Measurements from ENCODE around the gene MGST3.

The MGST3 gene

DNA sequence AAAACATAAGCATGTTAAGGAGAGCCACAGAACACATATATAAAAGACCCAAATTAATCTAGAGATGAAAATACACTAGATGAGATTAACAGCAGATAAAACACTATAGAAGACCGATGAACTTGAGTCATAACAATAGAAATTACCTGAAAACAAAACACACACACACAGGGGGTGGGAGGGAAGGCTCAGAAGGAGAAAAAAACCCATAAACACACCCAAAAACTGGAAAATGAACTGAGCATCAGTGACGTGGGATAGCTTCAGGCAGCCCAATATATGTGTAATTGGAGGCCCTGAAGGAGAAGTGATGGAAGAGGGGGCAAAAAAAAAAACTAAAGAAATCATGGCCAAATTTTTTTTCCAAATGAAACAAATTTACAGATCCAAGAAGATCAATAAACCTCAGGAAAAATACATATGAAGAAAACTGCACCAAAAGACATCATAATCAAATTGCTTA lies 56.0 kb downstream of the MGST3 start:
- TF ChIP-seq GABPA (IDR thresholded peaks at IDR 0.05; ENCODE audit: low read depth) = no peak
- TF ChIP-seq, protein P1, sequence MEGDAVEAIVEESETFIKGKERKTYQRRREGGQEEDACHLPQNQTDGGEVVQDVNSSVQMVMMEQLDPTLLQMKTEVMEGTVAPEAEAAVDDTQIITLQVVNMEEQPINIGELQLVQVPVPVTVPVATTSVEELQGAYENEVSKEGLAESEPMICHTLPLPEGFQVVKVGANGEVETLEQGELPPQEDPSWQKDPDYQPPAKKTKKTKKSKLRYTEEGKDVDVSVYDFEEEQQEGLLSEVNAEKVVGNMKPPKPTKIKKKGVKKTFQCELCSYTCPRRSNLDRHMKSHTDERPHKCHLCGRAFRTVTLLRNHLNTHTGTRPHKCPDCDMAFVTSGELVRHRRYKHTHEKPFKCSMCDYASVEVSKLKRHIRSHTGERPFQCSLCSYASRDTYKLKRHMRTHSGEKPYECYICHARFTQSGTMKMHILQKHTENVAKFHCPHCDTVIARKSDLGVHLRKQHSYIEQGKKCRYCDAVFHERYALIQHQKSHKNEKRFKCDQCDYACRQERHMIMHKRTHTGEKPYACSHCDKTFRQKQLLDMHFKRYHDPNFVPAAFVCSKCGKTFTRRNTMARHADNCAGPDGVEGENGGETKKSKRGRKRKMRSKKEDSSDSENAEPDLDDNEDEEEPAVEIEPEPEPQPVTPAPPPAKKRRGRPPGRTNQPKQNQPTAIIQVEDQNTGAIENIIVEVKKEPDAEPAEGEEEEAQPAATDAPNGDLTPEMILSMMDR (IDR thresholded peaks at IDR 0.05; ENCODE audit: insufficient read depth, low read length) = no peak
- TF ChIP-seq SPI1 (IDR thresholded peaks at IDR 0.05; ENCODE audit: borderline replicate concordance, low read depth) = no peak
- TF ChIP-seq, protein P2, sequence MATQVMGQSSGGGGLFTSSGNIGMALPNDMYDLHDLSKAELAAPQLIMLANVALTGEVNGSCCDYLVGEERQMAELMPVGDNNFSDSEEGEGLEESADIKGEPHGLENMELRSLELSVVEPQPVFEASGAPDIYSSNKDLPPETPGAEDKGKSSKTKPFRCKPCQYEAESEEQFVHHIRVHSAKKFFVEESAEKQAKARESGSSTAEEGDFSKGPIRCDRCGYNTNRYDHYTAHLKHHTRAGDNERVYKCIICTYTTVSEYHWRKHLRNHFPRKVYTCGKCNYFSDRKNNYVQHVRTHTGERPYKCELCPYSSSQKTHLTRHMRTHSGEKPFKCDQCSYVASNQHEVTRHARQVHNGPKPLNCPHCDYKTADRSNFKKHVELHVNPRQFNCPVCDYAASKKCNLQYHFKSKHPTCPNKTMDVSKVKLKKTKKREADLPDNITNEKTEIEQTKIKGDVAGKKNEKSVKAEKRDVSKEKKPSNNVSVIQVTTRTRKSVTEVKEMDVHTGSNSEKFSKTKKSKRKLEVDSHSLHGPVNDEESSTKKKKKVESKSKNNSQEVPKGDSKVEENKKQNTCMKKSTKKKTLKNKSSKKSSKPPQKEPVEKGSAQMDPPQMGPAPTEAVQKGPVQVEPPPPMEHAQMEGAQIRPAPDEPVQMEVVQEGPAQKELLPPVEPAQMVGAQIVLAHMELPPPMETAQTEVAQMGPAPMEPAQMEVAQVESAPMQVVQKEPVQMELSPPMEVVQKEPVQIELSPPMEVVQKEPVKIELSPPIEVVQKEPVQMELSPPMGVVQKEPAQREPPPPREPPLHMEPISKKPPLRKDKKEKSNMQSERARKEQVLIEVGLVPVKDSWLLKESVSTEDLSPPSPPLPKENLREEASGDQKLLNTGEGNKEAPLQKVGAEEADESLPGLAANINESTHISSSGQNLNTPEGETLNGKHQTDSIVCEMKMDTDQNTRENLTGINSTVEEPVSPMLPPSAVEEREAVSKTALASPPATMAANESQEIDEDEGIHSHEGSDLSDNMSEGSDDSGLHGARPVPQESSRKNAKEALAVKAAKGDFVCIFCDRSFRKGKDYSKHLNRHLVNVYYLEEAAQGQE (IDR thresholded peaks at IDR 0.05; ENCODE audit: insufficient replicate concordance, low read depth) = no peak
- no peak for TF ChIP-seq POLR2AphosphoS5 (IDR thresholded peaks at IDR 0.05; ENCODE audit: low read depth)
- no peak for DNase-seq (ENCODE audit: low read depth in 1 of 2, low spot score in 1 of 2)
- no peak overlapping the region for H3K27ac ChIP-seq (replicated peaks)

DNA sequence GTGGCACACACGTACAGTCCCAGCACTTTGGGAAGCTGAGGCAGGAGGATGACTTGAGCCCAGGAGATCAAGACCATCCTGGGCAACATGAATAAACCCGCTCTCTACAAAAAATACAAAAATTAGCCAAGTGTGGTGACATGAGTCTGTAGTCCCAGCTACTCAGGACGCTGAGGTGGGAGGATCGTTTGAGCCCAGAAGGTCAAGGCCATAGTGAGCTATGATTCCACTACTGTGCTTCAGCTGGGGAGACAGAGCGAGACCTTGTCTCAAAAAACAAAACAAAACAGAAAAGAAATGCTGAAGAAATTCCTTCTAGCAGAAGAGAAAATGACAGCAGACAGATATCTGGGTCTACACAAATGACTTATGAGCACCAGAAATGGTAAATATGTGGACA lies 57.0 kb downstream of the MGST3 start:
- Histone ChIP-seq H3K27me3 (ENCODE audit: insufficient read depth, poor library complexity, severe bottlenecking) (no peaks in the 10 kb centered on the region), H3K27ac (replicated peaks) (no peak overlapping the region), H3K4me3 (replicated peaks; ENCODE audit: insufficient read depth, low read length) (no peak overlapping the region)
- DNase-seq (ENCODE audit: low read depth in 1 of 2, low spot score in 1 of 2) = no peak
- TF ChIP-seq, protein P2 (IDR thresholded peaks at IDR 0.05; ENCODE audit: insufficient replicate concordance, low read depth) = no peak
- TF ChIP-seq, protein P1 (IDR thresholded peaks at IDR 0.05; ENCODE audit: insufficient read depth, low read length) = no peak
- no peak for TF ChIP-seq SPI1 (IDR thresholded peaks at IDR 0.05; ENCODE audit: borderline replicate concordance, low read depth)
- no peak for TF ChIP-seq GABPA (IDR thresholded peaks at IDR 0.05; ENCODE audit: low read depth)
- no peak for TF ChIP-seq POLR2AphosphoS5 (IDR thresholded peaks at IDR 0.05; ENCODE audit: low read depth)

More for the DNA sequence above, 56.0 kb downstream of the MGST3 start:
- Histone ChIP-seq H3K4me3 (replicated peaks; ENCODE audit: insufficient read depth, low read length) (no peak overlapping the region), H3K27me3 (ENCODE audit: insufficient read depth, poor library complexity, severe bottlenecking) (no peaks in the 10 kb centered on the region)

DNA sequence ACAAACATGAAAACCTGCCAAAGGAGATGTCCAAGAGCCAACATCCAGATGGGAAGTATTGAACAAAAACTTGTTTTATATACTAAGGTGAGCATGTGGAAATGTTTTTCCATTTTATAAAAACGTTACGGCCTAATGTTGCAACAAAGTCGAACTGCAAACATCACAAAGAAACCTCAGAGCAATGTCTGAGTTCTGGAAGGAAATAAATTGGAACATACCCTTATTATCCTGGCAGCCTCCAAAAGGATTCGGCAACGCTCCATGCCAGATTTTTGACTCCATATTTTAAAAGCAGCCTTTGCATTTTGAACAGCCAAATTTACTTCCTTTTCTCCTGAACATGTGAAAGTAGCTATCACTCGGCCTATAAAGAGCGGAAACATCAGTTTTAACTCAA lies 64.0 kb downstream of the MGST3 start:
- DNase-seq (ENCODE audit: low read depth in 1 of 2, low spot score in 1 of 2) = no peak
- Histone ChIP-seq H3K4me3 (replicated peaks; ENCODE audit: insufficient read depth, low read length) (no peak overlapping the region), H3K27me3 (ENCODE audit: insufficient read depth, poor library complexity, severe bottlenecking) (no peaks in the 10 kb centered on the region), H3K27ac (replicated peaks) (0 out of 2 replicates have a peak overlapping the region, but pooled peaks have one; percentile 35)
- TF ChIP-seq POLR2AphosphoS5 (IDR thresholded peaks at IDR 0.05; ENCODE audit: low read depth) = no peak
- TF ChIP-seq, protein P1 (IDR thresholded peaks at IDR 0.05; ENCODE audit: insufficient read depth, low read length) = no peak
- TF ChIP-seq, protein P2 (IDR thresholded peaks at IDR 0.05; ENCODE audit: insufficient replicate concordance, low read depth) = no peak
- no peak for TF ChIP-seq SPI1 (IDR thresholded peaks at IDR 0.05; ENCODE audit: borderline replicate concordance, low read depth)
- TF ChIP-seq GABPA (IDR thresholded peaks at IDR 0.05; ENCODE audit: low read depth) = no peak

Data from HL-60 (cell line).